ENCODE results near the gene CHRNA5.

CHRNA5 gene

DNA sequence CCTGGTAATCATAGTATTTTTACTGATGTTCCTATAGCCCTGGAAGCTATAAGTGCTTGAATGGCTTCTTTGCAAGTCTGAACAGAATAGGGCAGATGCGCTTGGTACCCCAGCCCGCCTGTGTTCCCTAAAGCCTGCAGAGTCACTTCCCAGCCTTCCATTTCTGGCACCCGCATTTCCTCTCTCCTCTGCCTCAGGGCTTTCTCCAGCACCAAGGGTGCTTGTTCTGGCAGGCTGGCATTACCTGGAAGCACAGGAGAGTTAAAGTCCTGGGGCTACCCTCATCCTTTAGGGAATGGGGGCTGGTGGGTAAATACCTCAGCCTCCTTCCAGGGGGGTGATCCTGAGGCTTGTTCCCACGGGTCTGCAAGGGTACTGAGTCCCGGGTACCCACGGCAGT, 62.9 kb downstream of the CHRNA5 start:
- no peak for DNase-seq
- Histone ChIP-seq H3K27ac (peak overlapping the region; percentile 8), H3K9me3 (ENCODE audit: severe bottlenecking) (no peaks in the 10 kb centered on the region), H3K4me3 (ENCODE audit: low read depth, low read length) (no peak overlapping the region), H3K36me3 (peaks cover 82% of the 10 kb centered on the region), H3K27me3 (ENCODE audit: insufficient read depth, low read depth, severe bottlenecking) (no peaks in the 10 kb centered on the region)
- TF ChIP-seq, protein P1, sequence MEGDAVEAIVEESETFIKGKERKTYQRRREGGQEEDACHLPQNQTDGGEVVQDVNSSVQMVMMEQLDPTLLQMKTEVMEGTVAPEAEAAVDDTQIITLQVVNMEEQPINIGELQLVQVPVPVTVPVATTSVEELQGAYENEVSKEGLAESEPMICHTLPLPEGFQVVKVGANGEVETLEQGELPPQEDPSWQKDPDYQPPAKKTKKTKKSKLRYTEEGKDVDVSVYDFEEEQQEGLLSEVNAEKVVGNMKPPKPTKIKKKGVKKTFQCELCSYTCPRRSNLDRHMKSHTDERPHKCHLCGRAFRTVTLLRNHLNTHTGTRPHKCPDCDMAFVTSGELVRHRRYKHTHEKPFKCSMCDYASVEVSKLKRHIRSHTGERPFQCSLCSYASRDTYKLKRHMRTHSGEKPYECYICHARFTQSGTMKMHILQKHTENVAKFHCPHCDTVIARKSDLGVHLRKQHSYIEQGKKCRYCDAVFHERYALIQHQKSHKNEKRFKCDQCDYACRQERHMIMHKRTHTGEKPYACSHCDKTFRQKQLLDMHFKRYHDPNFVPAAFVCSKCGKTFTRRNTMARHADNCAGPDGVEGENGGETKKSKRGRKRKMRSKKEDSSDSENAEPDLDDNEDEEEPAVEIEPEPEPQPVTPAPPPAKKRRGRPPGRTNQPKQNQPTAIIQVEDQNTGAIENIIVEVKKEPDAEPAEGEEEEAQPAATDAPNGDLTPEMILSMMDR (IDR thresholded peaks at IDR 0.05; ENCODE audit: low read depth, low read length): no peak

DNA sequence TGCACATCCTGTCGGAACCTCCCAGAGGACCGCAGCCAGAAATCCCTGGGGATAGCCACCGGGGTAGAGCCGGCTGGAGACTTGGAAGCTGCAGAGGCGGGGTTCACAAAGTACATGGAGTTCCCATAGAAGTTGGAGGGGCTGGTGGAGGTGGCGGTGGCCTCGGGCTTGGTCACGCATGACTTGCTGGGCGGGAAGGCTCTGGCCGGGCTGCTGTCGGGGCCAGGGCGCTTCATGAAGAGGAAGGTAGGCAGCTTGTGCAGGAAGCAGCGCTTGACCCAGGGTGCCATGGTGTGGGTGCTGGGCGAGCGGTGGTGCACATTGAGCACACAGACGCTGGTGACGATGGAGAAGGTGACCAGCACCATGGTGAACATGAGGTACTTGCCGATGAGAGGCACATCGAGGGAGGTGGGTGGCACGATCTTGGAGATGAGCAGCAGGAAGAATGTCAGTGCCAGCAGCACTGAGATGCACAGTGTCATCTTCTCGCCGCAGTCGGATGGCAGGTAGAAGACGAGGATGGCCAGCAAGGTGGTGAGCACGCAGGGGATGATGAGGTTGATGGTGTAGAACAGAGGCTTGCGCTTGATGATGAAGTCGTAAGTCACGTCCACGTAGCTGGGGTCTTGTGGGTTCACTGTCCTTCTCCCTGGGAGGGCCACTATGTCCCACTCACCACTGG, 63.9 kb downstream of the CHRNA5 start:
- no peak overlapping the region for H3K4me3 ChIP-seq (ENCODE audit: low read depth, low read length)
- H3K27ac ChIP-seq: no peak overlapping the region
- TF ChIP-seq, protein P1 (IDR thresholded peaks at IDR 0.05; ENCODE audit: low read depth, low read length): no peak
- H3K36me3 ChIP-seq: peaks cover 83% of the 10 kb centered on the region
- no peaks in the 10 kb centered on the region for H3K9me3 ChIP-seq (ENCODE audit: severe bottlenecking)
- H3K27me3 ChIP-seq (ENCODE audit: insufficient read depth, low read depth, severe bottlenecking): no peaks in the 10 kb centered on the region
- no peak for DNase-seq

DNA sequence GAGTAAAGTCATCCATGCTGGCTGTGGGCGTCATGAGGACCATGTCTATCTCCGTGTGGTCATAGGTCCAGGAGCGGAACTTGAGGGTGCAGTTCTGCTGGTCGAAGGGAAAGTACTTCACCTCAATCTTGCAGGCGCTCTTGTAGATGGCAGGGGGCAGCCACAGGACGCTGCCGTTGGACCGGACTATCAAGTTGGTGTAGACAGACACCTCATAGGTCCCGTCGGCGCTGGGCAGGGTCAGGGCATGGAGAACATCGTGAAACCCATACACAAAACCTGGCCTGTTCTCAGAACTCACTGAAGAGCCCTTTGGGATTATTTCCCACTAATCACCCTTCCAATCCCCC, 64.4 kb downstream of the CHRNA5 start:
- TF ChIP-seq, protein P1 (IDR thresholded peaks at IDR 0.05; ENCODE audit: low read depth, low read length): no peak
- Histone ChIP-seq H3K27me3 (ENCODE audit: insufficient read depth, low read depth, severe bottlenecking) (no peaks in the 10 kb centered on the region), H3K9me3 (ENCODE audit: severe bottlenecking) (no peaks in the 10 kb centered on the region), H3K36me3 (peaks cover 83% of the 10 kb centered on the region), H3K4me3 (ENCODE audit: low read depth, low read length) (no peak overlapping the region), H3K27ac (no peak overlapping the region)
- DNase-seq: no peak

GRCh38 chr15:78630886-78631633, 65.7 kb downstream of the CHRNA5 start:
- Histone ChIP-seq H3K4me3 (ENCODE audit: low read depth, low read length) (no peak overlapping the region), H3K27ac (no peak overlapping the region), H3K36me3 (peaks cover 78% of the 10 kb centered on the region), H3K9me3 (ENCODE audit: severe bottlenecking) (no peaks in the 10 kb centered on the region), H3K27me3 (ENCODE audit: insufficient read depth, low read depth, severe bottlenecking) (no peaks in the 10 kb centered on the region)
- TF ChIP-seq, protein P1 (IDR thresholded peaks at IDR 0.05; ENCODE audit: low read depth, low read length): no peak
- DNase-seq: no peak

DNA sequence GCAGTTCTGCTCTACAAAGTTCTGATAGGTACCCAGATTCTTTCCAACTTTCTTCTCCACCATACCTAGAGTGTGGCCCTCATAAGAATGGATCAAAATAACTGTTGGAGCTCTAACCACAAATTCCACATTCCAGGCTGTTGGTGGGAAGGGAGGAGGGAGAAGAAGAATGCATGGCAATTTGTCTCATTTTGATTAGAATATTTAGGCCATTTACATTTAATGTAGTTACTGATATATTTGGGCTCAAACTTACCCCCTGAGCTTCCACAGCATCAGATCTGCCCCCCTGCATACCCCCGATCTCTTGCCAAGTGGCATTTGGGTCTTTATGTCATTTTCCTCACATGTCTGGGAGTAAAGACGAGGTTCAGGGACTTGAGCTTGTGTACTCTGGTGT, 68.0 kb downstream of the CHRNA5 start:
- H3K27ac ChIP-seq: no peak overlapping the region
- H3K27me3 ChIP-seq (ENCODE audit: insufficient read depth, low read depth, severe bottlenecking): no peaks in the 10 kb centered on the region
- H3K36me3 ChIP-seq: peaks cover 66% of the 10 kb centered on the region
- H3K9me3 ChIP-seq (ENCODE audit: severe bottlenecking): no peaks in the 10 kb centered on the region
- TF ChIP-seq, protein P1 (IDR thresholded peaks at IDR 0.05; ENCODE audit: low read depth, low read length): no peak
- no peak for DNase-seq
- no peak overlapping the region for H3K4me3 ChIP-seq (ENCODE audit: low read depth, low read length)

Data from WERI-Rb-1 (cell line).